ENCODE data around the gene SMAD3. TPM values are rescaled to one million over a fixed set of nuclear protein-coding genes. Genes with fewer than 3 reads are reported as not detected.

Gene SMAD3
- total RNA-seq, 1 experiment from 2014 or later = 89.2 TPM

- no peak for TF ChIP-seq REST (IDR thresholded peaks at IDR 0.05; ENCODE audit: low read depth)
Measured at GRCh38 chr15:67091980-67092677, 26.7 kb downstream of the SMAD3 start (continued).

GRCh38 chr15:67092752-67093503, 27.5 kb downstream of the SMAD3 start:
- ChIA-PET CTCF (no interaction called here), POLR2A (interaction anchor here (1.3 kb wide), 1 partner anchor 17 kb away, joined by 4 read pairs; no protein-coding TSS in a partner anchor), RAD21 (ENCODE audit: low non-redundant PET in 1 of 2, low total read pairs in 2 of 2, uncharacterized antibody in 2 of 2, unreplicated experiment in 2 of 2) (no interaction called here)
- Histone ChIP-seq H3K9me2 (ENCODE audit: insufficient read depth) (no peaks in the 10 kb centered on the region), H3K4me1 (ENCODE audit: control insufficient read depth in 1 of 2, insufficient read depth in 2 of 2, low read length in 2 of 2) (peaks cover 67 to 86% of the 10 kb centered on the region in 2 experiments), H3K79me2 (ENCODE audit: insufficient read depth, low read length) (peaks cover 100% of the 10 kb centered on the region), H3K9me3 (ENCODE audit: control insufficient read depth in 1 of 2, insufficient read depth in 1 of 2, low read depth in 1 of 2, low read length in 2 of 2) (no peaks in the 10 kb centered on the region), H3K9ac (ENCODE audit: low read length) (no peak overlapping the region), H3K27me3 (ENCODE audit: insufficient read depth, low read length) (no peaks in the 10 kb centered on the region), H3K4me3 (replicated peaks in 1 of 2; ENCODE audit: low read depth in 1 of 2, low read length in 2 of 2) (no peak overlapping the region), H3K4me2 (ENCODE audit: low read length) (no peak overlapping the region), H2AFZ (ENCODE audit: low read depth, low read length, poor library complexity, severe bottlenecking) (no peak overlapping the region), H3K36me3 (ENCODE audit: control insufficient read depth in 1 of 2, insufficient read depth in 2 of 2, low read length in 2 of 2) (peaks cover 0 to 20% of the 10 kb centered on the region in 2 experiments; a peak in 1 of 4 replicates), H3K27ac (ENCODE audit: low read depth, low read length) (no peak overlapping the region), H4K20me1 (ENCODE audit: insufficient read depth) (peaks cover 7% of the 10 kb centered on the region; the same call in 1 of the 2 replicates)
- no peak for ATAC-seq
- intact Hi-C loops (cut with micrococcal nuclease) = no loop called here
- no peak for DNase-seq (ENCODE audit: low read depth, low spot score)
- BruUV-seq (replicated peaks) = no TSS peak
- no peak for TF ChIP-seq ELF1 (IDR thresholded peaks at IDR 0.05; ENCODE audit: borderline replicate concordance, low read depth)
- TF ChIP-seq SP1 (IDR thresholded peaks at IDR 0.05; ENCODE audit: low read depth) = no peak
- TF ChIP-seq REST (IDR thresholded peaks at IDR 0.05; ENCODE audit: low read depth) = no peak
- TF ChIP-seq ATF3 (IDR thresholded peaks at IDR 0.05) = no peak
- no peak for TF ChIP-seq SIN3A (IDR thresholded peaks at IDR 0.05; ENCODE audit: low read depth)
- no peak for TF ChIP-seq ZFX (IDR thresholded peaks at IDR 0.05)
- TF ChIP-seq ZNF274 (IDR thresholded peaks at IDR 0.05; ENCODE audit: low read depth, low read length) = no peak
- no peak for TF ChIP-seq RAD21 (IDR thresholded peaks at IDR 0.05; ENCODE audit: low read depth)
- no peak for TF ChIP-seq JUND (IDR thresholded peaks at IDR 0.05)
- TF ChIP-seq CBX3 (IDR thresholded peaks at IDR 0.05; ENCODE audit: low read depth) = no peak
- no peak for TF ChIP-seq TCF7L2 (IDR thresholded peaks at IDR 0.05; ENCODE audit: borderline replicate concordance, extremely low read depth, insufficient read depth, insufficient read length)
- no peak for TF ChIP-seq CEBPB (IDR thresholded peaks at IDR 0.05; ENCODE audit: low read depth)
- no peak for TF ChIP-seq EZH2 (IDR thresholded peaks at IDR 0.05)
- TF ChIP-seq YY1 (IDR thresholded peaks at IDR 0.05; ENCODE audit: extremely low read depth, insufficient replicate concordance, low read depth, low read length) = no peak
- no peak for TF ChIP-seq SRF (IDR thresholded peaks at IDR 0.05; ENCODE audit: low read depth)
- TF ChIP-seq MAX (IDR thresholded peaks at IDR 0.05) = no peak
